Endothelial cell (in vitro differentiated cells): Measurements from ENCODE around the gene RETREG3. TPM values are rescaled to one million over a fixed set of nuclear protein-coding genes. Genes with fewer than 3 reads are reported as not detected.
A peak's percentile ranks its signal among the peaks of the same experiment; 100 is the strongest.

Experiments
- DNase-seq: peaks from one replicate; pipeline ENCODE4 v3.0.0; 2021; ENCODE audit warnings: low spot score
- H3K27ac Mint-ChIP-seq: one replicate; pipeline ENCODE4 v1.8.0; 2021; ENCODE audit warnings: mixed read lengths, inconsistent platforms; ENCODE audit not compliant: unreplicated experiment
- H3K27me3 Mint-ChIP-seq: one replicate; pipeline ENCODE4 v1.8.0; 2021; ENCODE audit warnings: mild to moderate bottlenecking, moderate library complexity, mixed read lengths, inconsistent platforms; ENCODE audit not compliant: unreplicated experiment
- H3K36me3 Mint-ChIP-seq: one replicate; pipeline ENCODE4 v1.8.0; 2021; ENCODE audit warnings: mild to moderate bottlenecking, low read depth, mixed read lengths, inconsistent platforms; ENCODE audit not compliant: unreplicated experiment
- H3K4me1 Mint-ChIP-seq: one replicate; pipeline ENCODE4 v1.8.0; 2021; ENCODE audit warnings: mild to moderate bottlenecking, mixed read lengths, inconsistent platforms; ENCODE audit not compliant: unreplicated experiment
- H3K4me3 Mint-ChIP-seq: one replicate; pipeline ENCODE4 v1.8.0; 2021; ENCODE audit warnings: mild to moderate bottlenecking, mixed read lengths, inconsistent platforms; ENCODE audit not compliant: unreplicated experiment
- H3K9me3 Mint-ChIP-seq: one replicate; pipeline ENCODE4 v1.8.0; 2021; ENCODE audit warnings: mixed read lengths, inconsistent platforms; ENCODE audit not compliant: unreplicated experiment
- total RNA-seq: library from RNA; stranded (reverse); fragmentation: NEBNext Ultra II Directional; extraction: Animal tissue kit (Norgen Biotek cat#: 25700); gene quantifications from one replicate; pipeline ENCODE4 v1.2.1, GENCODE V29; 2021; ENCODE audit not compliant: unreplicated experiment
- TF ChIP-seq, protein P1 (sequence below): fragments of 200-600 bp; sonication (generic); IDR thresholded peaks from one replicate; pipeline ENCODE4 v1.5.0; 2021; ENCODE audit warnings: antibody characterized with exemption; ENCODE audit not compliant: unreplicated experiment

The RETREG3 gene
- total RNA-seq, 1 donor from 2014 or later = 92.1 TPM

DNA sequence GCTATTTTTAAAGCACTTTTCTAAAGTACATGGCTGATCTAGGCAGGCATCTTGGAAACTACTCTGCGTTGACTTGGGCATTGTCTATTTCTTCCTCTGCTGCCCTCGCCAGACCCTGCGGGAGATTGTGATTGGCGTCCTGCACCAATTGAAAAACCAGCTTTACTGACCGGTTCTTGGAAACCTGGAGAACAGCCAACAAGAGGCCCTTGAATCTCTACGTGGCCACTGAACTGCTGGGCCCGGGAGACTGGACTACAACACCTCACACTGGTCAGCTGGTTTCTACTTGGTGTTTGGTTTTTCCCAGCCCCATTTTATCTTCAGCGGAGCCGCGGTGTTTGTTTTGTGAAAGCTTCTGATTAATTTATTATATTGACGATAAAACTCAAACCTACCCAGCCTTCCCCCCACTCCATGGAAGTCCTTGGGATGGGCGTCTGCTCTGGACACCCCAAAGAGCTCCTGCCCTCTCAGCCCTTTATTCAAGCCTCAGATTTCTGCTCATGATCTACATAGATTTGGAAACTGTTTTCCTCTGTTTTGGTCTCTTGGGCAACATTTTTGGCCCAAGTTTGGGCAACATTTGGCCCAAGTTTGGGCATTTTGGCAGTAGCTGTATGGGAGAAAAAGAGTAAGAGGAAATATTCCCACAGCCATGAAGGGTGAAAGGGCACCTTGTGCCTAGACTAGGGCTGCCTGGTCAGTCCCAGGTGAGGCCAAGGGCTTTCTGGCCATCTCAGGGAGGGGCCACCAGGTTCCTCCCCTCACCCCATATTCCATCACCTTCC lies 37.5 kb downstream of the RETREG3 start:
- no peak for DNase-seq
- H3K27ac Mint-ChIP-seq = peak overlapping the region; percentile 18
- TF ChIP-seq, protein P1, sequence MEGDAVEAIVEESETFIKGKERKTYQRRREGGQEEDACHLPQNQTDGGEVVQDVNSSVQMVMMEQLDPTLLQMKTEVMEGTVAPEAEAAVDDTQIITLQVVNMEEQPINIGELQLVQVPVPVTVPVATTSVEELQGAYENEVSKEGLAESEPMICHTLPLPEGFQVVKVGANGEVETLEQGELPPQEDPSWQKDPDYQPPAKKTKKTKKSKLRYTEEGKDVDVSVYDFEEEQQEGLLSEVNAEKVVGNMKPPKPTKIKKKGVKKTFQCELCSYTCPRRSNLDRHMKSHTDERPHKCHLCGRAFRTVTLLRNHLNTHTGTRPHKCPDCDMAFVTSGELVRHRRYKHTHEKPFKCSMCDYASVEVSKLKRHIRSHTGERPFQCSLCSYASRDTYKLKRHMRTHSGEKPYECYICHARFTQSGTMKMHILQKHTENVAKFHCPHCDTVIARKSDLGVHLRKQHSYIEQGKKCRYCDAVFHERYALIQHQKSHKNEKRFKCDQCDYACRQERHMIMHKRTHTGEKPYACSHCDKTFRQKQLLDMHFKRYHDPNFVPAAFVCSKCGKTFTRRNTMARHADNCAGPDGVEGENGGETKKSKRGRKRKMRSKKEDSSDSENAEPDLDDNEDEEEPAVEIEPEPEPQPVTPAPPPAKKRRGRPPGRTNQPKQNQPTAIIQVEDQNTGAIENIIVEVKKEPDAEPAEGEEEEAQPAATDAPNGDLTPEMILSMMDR = no peak
- peak overlapping the region; percentile 74 for H3K4me3 Mint-ChIP-seq
- peaks cover 26% of the 10 kb centered on the region for H3K4me1 Mint-ChIP-seq
- H3K27me3 Mint-ChIP-seq = peaks cover 8% of the 10 kb centered on the region
- H3K9me3 Mint-ChIP-seq = no peaks in the 10 kb centered on the region
- H3K36me3 Mint-ChIP-seq = peaks cover 43% of the 10 kb centered on the region

DNA sequence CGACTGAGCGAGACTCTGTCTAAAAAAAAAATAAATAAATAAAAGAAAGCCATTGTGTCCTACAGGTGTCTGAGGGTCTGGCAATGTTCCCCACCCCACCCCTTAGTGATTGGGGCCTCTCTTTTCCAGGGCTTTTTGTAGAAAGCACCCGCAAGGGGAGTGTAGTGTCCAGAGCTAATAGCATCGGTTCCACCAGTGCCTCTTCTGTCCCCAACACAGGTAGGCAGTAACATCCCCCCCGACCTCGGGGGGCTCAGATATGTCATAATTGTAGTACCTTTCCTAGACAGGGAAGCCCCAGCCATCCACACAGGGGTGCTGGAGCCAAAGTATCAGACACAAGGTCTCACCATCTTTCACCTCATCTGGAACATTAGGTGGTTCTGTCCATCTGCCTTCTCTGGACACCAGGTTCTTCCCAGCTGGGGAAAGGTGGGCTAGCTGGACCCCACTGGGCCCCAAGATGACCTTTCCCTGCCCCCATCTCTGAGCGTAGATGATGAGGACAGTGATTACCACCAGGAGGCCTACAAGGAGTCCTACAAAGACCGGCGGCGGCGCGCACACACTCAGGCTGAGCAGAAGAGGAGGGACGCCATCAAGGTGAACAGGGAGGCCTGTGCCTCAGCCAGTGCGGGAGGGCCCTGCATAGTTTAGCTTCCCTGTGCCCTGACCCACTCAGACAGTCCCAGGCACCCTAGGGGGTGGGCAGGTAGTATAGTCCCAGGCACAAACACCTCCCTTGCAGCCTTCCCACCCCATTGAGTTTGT lies 40.6 kb downstream of the RETREG3 start:
- H3K36me3 Mint-ChIP-seq = peaks cover 35% of the 10 kb centered on the region
- TF ChIP-seq, protein P1 = no peak
- peaks cover 7% of the 10 kb centered on the region for H3K27me3 Mint-ChIP-seq
- no peak for DNase-seq
- H3K27ac Mint-ChIP-seq = no peak overlapping the region
- H3K9me3 Mint-ChIP-seq = no peaks in the 10 kb centered on the region
- H3K4me3 Mint-ChIP-seq = peak overlapping the region; percentile 7
- peaks cover 21% of the 10 kb centered on the region for H3K4me1 Mint-ChIP-seq

DNA sequence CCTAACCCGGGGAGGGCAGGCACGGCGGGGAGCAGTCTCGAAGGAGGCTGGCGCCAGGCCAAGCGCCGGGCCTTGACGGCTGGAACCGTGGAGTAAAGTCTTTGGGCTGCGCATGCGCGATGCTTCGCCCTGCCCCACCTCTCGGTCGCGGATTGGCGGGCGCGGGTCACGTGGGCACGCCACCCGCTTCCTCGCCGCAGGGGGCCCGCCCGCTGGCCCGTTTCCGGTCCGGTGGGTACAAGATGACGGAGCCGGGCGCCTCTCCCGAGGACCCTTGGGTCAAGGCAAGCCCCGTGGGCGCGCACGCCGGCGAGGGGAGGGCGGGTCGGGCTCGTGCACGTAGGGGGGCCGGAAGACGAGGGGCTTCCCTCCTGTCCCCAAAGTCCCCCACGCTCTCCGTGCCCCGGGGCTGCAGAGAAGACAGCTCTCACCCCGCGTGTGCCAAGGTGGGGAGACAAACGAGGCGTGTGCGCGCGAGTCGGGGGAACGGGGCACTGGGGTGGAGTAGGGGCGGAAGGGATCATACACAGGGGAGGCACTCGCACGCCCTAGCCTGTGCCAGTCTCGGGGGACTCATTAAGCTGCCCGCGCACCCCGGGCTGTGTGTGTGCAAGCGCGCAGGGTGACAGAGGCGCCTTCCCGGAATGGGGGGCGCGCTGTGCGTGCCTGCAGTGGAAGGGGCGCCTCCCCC lies 42.1 kb downstream of the RETREG3 start, which contains the start of gene MLX:
MLX (plus strand) TSS at position 218 of the 691 bp plus-strand sequence; CDS start at position 243, 25 bp downstream.
- peak within 1 kb of the TSS; percentile 91 for H3K27ac Mint-ChIP-seq
- H3K36me3 Mint-ChIP-seq = peaks cover 30% of the 10 kb centered on the region
- H3K9me3 Mint-ChIP-seq = no peaks in the 10 kb centered on the region
- TF ChIP-seq, protein P1 = no peak
- peak; percentile 90 for DNase-seq
- H3K4me3 Mint-ChIP-seq = peak within 1 kb of the TSS; percentile 96
- H3K4me1 Mint-ChIP-seq = peaks cover 25% of the 10 kb centered on the region
- H3K27me3 Mint-ChIP-seq = peaks cover 9% of the 10 kb centered on the region

DNA sequence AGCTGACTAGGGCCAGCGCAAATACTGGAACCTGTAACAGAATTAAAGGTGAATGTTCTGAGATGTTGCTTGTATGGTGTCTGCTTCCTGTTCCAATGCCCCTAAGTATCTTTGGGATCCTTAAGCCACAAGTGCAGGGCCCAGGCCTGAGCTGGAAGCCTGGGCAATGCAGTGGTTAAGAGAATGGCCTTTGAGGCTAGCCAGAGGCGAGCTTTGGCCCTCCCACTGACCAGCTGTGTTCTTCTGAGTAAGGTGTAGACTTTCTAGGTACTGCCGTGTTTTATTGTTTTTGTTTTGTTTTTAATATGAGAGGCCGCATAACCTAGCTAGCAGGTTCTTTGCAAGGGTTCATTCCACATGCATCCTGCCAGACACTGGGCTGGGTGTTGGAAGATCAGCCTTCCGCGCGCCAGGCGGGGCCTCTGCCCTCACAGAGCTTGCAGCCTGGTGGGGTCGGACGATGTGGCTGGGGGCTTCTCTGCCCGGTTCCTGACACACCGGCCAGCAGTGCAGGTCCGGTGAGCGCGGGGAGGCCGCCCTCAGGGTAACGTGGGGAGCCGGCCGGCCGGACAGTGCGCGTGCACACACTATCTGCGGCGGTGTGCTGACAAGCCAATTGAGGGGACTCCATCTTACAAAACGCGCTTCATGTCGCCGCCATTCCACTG lies 42.8 kb downstream of the RETREG3 start:
- H3K27ac Mint-ChIP-seq = peak overlapping the region; percentile 24
- peaks cover 11% of the 10 kb centered on the region for H3K27me3 Mint-ChIP-seq
- H3K4me3 Mint-ChIP-seq = peak overlapping the region; percentile 96
- TF ChIP-seq, protein P1 = no peak
- peaks cover 28% of the 10 kb centered on the region for H3K4me1 Mint-ChIP-seq
- no peak for DNase-seq
- no peaks in the 10 kb centered on the region for H3K9me3 Mint-ChIP-seq
- peaks cover 24% of the 10 kb centered on the region for H3K36me3 Mint-ChIP-seq
